Stimulated activated CD8-positive, alpha-beta memory T cell treated with anti-CD3 and anti-CD28 coated beads, Interleukin-12 subunit alpha, Interleukin-12 subunit beta, amount 100 ng/mL, for 24 hours (primary cell): Measurements from ENCODE around the gene GAS2L1.

ENCODE experiments used
- DNase-seq: peaks from one replicate; pipeline ENCODE4 v3.0.0-alpha.2; 2020; ENCODE audit errors: extremely low read depth

The GAS2L1 gene

GRCh38 chr22:29327089-29327764 lies 20.8 kb downstream of the GAS2L1 start:
- DNase-seq, result no peak

- DNase-seq, result no peak
Measured at GRCh38 chr22:29328055-29328454, 21.6 kb downstream of the GAS2L1 start.

GRCh38 chr22:29328566-29329500 lies 22.4 kb downstream of the GAS2L1 start:
- DNase-seq, result no peak

GRCh38 chr22:29329581-29329980 lies 23.1 kb downstream of the GAS2L1 start:
- no peak for DNase-seq

GRCh38 chr22:29330291-29330690 lies 23.8 kb downstream of the GAS2L1 start:
- no peak for DNase-seq

GRCh38 chr22:29330753-29331152 lies 24.3 kb downstream of the GAS2L1 start:
- no peak for DNase-seq

- DNase-seq, result no peak
Measured at GRCh38 chr22:29331213-29331612, 24.8 kb downstream of the GAS2L1 start.

- DNase-seq, result no peak
Measured at GRCh38 chr22:29331658-29332300, 25.3 kb downstream of the GAS2L1 start.

- DNase-seq, result no peak
Measured at GRCh38 chr22:29332886-29333496, 26.5 kb downstream of the GAS2L1 start.

GRCh38 chr22:29334148-29334547 lies 27.7 kb downstream of the GAS2L1 start:
- no peak for DNase-seq

GRCh38 chr22:29334696-29335344 lies 28.4 kb downstream of the GAS2L1 start:
- DNase-seq, result no peak

GRCh38 chr22:29335656-29336055 lies 29.2 kb downstream of the GAS2L1 start:
- DNase-seq, result no peak

- DNase-seq, result no peak
Measured at GRCh38 chr22:29336751-29337490, 30.5 kb downstream of the GAS2L1 start.

- no peak for DNase-seq
Measured at GRCh38 chr22:29337631-29338284, 31.3 kb downstream of the GAS2L1 start.

GRCh38 chr22:29338398-29338797 lies 31.9 kb downstream of the GAS2L1 start:
- no peak for DNase-seq

- no peak for DNase-seq
Measured at GRCh38 chr22:29339381-29340235, 33.2 kb downstream of the GAS2L1 start.

- DNase-seq, result no peak
Measured at GRCh38 chr22:29340566-29340965, 34.1 kb downstream of the GAS2L1 start.

- DNase-seq, result no peak
Measured at GRCh38 chr22:29341056-29341848, 34.8 kb downstream of the GAS2L1 start.

GRCh38 chr22:29341849-29342127 lies 35.3 kb downstream of the GAS2L1 start:
- DNase-seq, result no peak
